Hepatocyte (in vitro differentiated cells): ENCODE results near the gene ZNF670. TPM values are rescaled to one million over a fixed set of nuclear protein-coding genes. Genes with fewer than 3 reads are reported as not detected.

Experiments
- DNase-seq: peaks from one replicate; pipeline ENCODE4 v3.0.0-alpha.2; 2016; ENCODE audit warnings: low spot score
- H2AFZ ChIP-seq: fragments of 200-600 bp; sonication (generic); 2 replicates; pipeline ENCODE4 v1.6.0; 2016; ENCODE audit warnings: antibody characterized with exemption, mild to moderate bottlenecking
- H3K27ac ChIP-seq: fragments of 200-600 bp; sonication (generic); 2 replicates; pipeline ENCODE4 v1.5.1; 2016; ENCODE audit warnings: mild to moderate bottlenecking
- H3K27me3 ChIP-seq: fragments of 200-600 bp; sonication (generic); 2 replicates; pipeline ENCODE4 v1.6.1; 2016
- H3K36me3 ChIP-seq: fragments of 200-600 bp; sonication (generic); replicated peaks from 2 replicates; pipeline ENCODE4 v1.5.1; 2016; ENCODE audit warnings: low read depth; ENCODE audit not compliant: insufficient read depth
- H3K4me1 ChIP-seq: fragments of 200-600 bp; sonication (generic); 2 replicates; pipeline ENCODE4 v1.5.1; 2016; ENCODE audit warnings: mild to moderate bottlenecking, moderate library complexity; ENCODE audit not compliant: insufficient read depth
- H3K4me2 ChIP-seq: fragments of 200-600 bp; sonication (generic); 2 replicates; pipeline ENCODE4 v1.6.0; 2016
- H3K4me3 ChIP-seq: fragments of 200-600 bp; sonication (generic); 2 replicates; pipeline ENCODE4 v1.5.1; 2016; ENCODE audit warnings: mild to moderate bottlenecking
- H3K79me2 ChIP-seq: fragments of 200-600 bp; sonication (generic); 2 replicates; pipeline ENCODE4 v1.6.0; 2017; ENCODE audit warnings: mild to moderate bottlenecking
- H3K9me2 ChIP-seq: fragments of 200-600 bp; sonication (generic); replicated peaks from 2 replicates; pipeline ENCODE4 v1.6.0; 2017; ENCODE audit warnings: mild to moderate bottlenecking; ENCODE audit not compliant: insufficient read depth
- H3K9me3 ChIP-seq: fragments of 200-600 bp; sonication (generic); 2 replicates; pipeline ENCODE4 v1.5.1; 2016; ENCODE audit warnings: low read depth, mild to moderate bottlenecking
- H4K20me1 ChIP-seq: fragments of 200-600 bp; sonication (generic); 2 replicates; pipeline ENCODE4 v1.6.0; 2016; ENCODE audit warnings: mild to moderate bottlenecking; ENCODE audit not compliant: insufficient read depth, poor library complexity, severe bottlenecking
- EZH2 ChIP-seq: fragments of 200-600 bp; sonication (generic); IDR thresholded peaks from 2 replicates; pipeline ENCODE4 v1.6.1; 2016; ENCODE audit warnings: antibody characterized with exemption, mild to moderate bottlenecking, borderline replicate concordance
- EZH2phosphoT487 ChIP-seq: fragments of 200-600 bp; sonication (generic); IDR thresholded peaks from one replicate; pipeline ENCODE4 v1.6.1; 2018; ENCODE audit warnings: antibody characterized with exemption, mild to moderate bottlenecking, low read depth, moderate library complexity; ENCODE audit not compliant: unreplicated experiment, severe bottlenecking
- WGBS: methylation state at CpG from one replicate; pipeline ENCODE4 v1.1.6; 2016; ENCODE audit warnings: low lambda C conversion rate; ENCODE audit errors: missing lambda C conversion rate; 5-methylcytosine and 5-hydroxymethylcytosine counted together
- polyA plus RNA-seq: library from polyadenylated mRNA; unstranded; fragments of >200 nt; fragmentation: Nextera tagmentation; extraction: Ambion mirVana; gene quantifications from 2 replicates; pipeline ENCODE4 v1.2.1, GENCODE V29; 2016
- total RNA-seq: library from RNA; depleted of rRNA; stranded (reverse); fragments of >200 nt; gene quantifications from 2 replicates; pipeline ENCODE4 v1.2.3, GENCODE V29; 2014
- TF ChIP-seq, protein P1 (sequence below): fragments of 200-600 bp; sonication (generic); IDR thresholded peaks from 2 replicates; pipeline ENCODE4 v1.5.1; 2016; ENCODE audit warnings: antibody characterized with exemption, mild to moderate bottlenecking; ENCODE audit not compliant: poor library complexity

The ZNF670 gene
- total and polyA plus RNA-seq, 2 experiments from 2014 or later, result 5.5 to 5.8 TPM

DNA sequence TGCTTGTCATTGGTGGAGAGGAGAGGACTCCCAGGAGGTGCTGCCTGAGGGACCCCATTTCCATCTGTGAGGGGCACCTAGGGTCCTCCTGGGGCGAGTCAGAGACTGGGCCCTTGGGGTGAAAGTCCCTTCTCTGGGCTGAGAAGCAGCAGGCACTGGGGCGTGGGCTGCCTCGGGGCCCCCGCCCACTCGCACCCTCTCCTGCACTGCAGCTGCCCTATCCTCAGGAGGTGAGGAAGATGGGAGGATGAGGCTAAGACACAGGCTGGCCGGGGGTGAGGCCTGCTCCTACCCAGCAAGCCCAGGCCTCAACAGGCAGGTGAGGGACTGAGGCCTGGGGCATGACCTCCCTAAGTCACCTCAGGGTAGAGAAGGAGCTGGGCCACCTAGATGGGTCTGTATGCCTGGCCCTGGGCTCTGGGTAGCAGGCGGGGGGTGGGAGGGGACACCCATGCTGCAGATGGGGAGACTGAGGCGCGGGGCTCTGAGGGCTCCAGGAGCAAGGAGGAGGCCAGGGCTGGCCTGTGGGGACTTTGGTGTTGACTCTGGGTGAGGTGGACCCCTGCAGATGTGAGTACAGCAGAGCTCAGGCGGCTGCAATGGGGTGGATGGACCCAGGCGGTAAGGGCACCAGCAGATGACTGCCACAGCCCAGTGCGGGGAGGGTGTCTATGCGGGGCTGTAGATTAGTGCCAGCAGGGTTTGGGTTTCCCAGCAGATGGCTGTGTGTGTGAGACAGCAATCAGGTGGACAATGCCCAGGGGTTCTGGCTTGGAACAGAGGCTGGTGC is 35.9 kb upstream of the ZNF670 start:
- H3K4me1 ChIP-seq, result peaks cover 5% of the 10 kb centered on the region
- no peak overlapping the region for H3K4me2 ChIP-seq
- no peak overlapping the region for H3K4me3 ChIP-seq
- H4K20me1 ChIP-seq, result no peaks in the 10 kb centered on the region
- no peaks in the 10 kb centered on the region for H3K36me3 ChIP-seq
- no peaks in the 10 kb centered on the region for H3K9me3 ChIP-seq
- H2AFZ ChIP-seq, result no peak overlapping the region
- H3K27ac ChIP-seq, result no peak overlapping the region
- no peaks in the 10 kb centered on the region for H3K27me3 ChIP-seq
- 96% methylated on average over 10 of the region's 13 CpGs for WGBS
- H3K9me2 ChIP-seq, result no peaks in the 10 kb centered on the region
- DNase-seq, result no peak
- TF ChIP-seq EZH2phosphoT487, result no peak
- TF ChIP-seq, protein P1, sequence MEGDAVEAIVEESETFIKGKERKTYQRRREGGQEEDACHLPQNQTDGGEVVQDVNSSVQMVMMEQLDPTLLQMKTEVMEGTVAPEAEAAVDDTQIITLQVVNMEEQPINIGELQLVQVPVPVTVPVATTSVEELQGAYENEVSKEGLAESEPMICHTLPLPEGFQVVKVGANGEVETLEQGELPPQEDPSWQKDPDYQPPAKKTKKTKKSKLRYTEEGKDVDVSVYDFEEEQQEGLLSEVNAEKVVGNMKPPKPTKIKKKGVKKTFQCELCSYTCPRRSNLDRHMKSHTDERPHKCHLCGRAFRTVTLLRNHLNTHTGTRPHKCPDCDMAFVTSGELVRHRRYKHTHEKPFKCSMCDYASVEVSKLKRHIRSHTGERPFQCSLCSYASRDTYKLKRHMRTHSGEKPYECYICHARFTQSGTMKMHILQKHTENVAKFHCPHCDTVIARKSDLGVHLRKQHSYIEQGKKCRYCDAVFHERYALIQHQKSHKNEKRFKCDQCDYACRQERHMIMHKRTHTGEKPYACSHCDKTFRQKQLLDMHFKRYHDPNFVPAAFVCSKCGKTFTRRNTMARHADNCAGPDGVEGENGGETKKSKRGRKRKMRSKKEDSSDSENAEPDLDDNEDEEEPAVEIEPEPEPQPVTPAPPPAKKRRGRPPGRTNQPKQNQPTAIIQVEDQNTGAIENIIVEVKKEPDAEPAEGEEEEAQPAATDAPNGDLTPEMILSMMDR, result no peak
- TF ChIP-seq EZH2, result no peak
- peaks cover 6% of the 10 kb centered on the region for H3K79me2 ChIP-seq

DNA sequence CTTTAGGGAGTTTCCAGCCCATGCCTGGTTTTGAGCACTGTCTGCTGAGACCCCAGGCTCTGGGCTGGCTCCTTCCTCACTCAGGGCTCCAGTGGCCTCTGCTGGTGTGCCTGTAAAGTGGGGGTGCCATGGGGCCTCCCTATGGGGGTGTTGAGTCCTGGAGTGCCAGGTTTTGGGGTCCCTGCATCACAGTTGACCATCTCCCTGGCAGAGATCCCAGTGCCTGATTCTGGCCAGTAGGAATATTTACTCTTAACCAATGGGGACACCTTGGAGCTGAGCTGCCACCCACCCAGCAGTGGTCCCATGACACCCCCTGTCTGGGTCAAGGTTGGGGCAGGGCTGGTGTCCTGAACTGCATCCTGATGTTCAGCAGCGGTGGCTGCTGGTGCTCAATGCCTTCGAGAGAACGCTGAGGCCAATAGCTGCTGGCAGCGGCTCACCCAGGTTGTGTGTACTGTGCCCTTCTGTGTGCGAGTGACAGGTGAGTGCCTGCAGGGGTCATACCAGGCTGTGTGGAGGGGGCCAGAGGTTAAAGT is 35.2 kb upstream of the ZNF670 start:
- H3K27me3 ChIP-seq, result no peaks in the 10 kb centered on the region
- no peak overlapping the region for H2AFZ ChIP-seq
- peaks cover 6% of the 10 kb centered on the region for H3K79me2 ChIP-seq
- H3K4me2 ChIP-seq, result no peak overlapping the region
- H3K4me1 ChIP-seq, result peaks cover 5% of the 10 kb centered on the region
- 95% methylated on average over 5 of the region's 5 CpGs for WGBS
- no peaks in the 10 kb centered on the region for H4K20me1 ChIP-seq
- H3K27ac ChIP-seq, result no peak overlapping the region
- no peaks in the 10 kb centered on the region for H3K9me3 ChIP-seq
- H3K36me3 ChIP-seq, result no peaks in the 10 kb centered on the region
- no peaks in the 10 kb centered on the region for H3K9me2 ChIP-seq
- H3K4me3 ChIP-seq, result no peak overlapping the region
- TF ChIP-seq EZH2phosphoT487 (no peak), EZH2 (no peak)
- TF ChIP-seq, protein P1, result no peak
- DNase-seq, result no peak

DNA sequence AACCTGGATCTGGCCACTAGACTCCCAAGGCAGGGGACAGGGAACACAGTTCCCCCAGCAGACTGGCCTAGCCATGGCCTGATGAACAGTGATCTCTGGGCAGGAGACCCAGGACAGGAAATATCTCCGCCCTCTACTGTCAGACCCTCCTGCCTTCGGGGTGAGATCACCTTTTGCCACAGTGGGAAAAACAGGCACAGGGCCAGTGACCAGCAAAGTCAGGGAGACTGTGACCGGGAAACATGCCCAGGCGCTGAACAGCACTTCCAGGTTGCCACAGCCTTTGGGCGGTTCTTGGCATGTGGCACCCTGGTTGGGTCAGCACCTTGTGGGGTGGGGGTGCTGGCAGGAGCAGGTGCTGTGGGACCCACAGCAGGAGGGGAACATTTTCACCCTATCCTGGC is 34.5 kb upstream of the ZNF670 start:
- no peak for TF ChIP-seq EZH2phosphoT487
- TF ChIP-seq, protein P1, result no peak
- TF ChIP-seq EZH2, result no peak
- Histone ChIP-seq H3K4me2 (no peak overlapping the region), H3K27ac (no peak overlapping the region), H3K4me3 (no peak overlapping the region), H4K20me1 (no peaks in the 10 kb centered on the region), H2AFZ (no peak overlapping the region), H3K9me2 (no peaks in the 10 kb centered on the region), H3K79me2 (peaks cover 6% of the 10 kb centered on the region), H3K36me3 (no peaks in the 10 kb centered on the region), H3K9me3 (no peaks in the 10 kb centered on the region), H3K27me3 (no peaks in the 10 kb centered on the region), H3K4me1 (peaks cover 5% of the 10 kb centered on the region)
- WGBS, result 84% methylated on average over 5 of the region's 5 CpGs
- DNase-seq, result no peak
